GM12891 (cell line): ENCODE measurements around the gene THAP7.

Experiments
- DNase-seq: peaks from one replicate; pipeline ENCODE4 v3.0.0; 2011; ENCODE audit warnings: low spot score; ENCODE audit not compliant: insufficient read length
- FAIRE-seq: peaks from 2 replicates; lab custom pipeline; 2011; peaks lifted over from hg19 to GRCh38; lab: Jason Lieb, UNC
- PAX5 ChIP-seq: IDR thresholded peaks from 2 replicates; pipeline ENCODE4 v1.6.1; 2011; ENCODE audit warnings: low read length, moderate library complexity, mild to moderate bottlenecking; ENCODE audit not compliant: insufficient read depth, severe bottlenecking
- POLR2A ChIP-seq: IDR thresholded peaks from 2 replicates; pipeline ENCODE4 v1.6.1; 2011; ENCODE audit warnings: low read depth, low read length, control low read depth
- POLR2AphosphoS5 ChIP-seq: IDR thresholded peaks from 2 replicates; pipeline ENCODE4 v1.6.1; 2011; ENCODE audit warnings: low read depth, low read length, control low read depth
- POU2F2 ChIP-seq: IDR thresholded peaks from 2 replicates; pipeline ENCODE4 v1.6.1; 2011; ENCODE audit warnings: low read depth, mild to moderate bottlenecking, control low read depth, low read length, moderate library complexity
- SPI1 ChIP-seq: IDR thresholded peaks from 2 replicates; pipeline ENCODE4 v1.6.1; 2011; ENCODE audit warnings: low read depth, low read length, control low read depth
- TAF1 ChIP-seq: IDR thresholded peaks from 2 replicates; pipeline ENCODE4 v1.6.1; 2011; ENCODE audit warnings: low read depth, low read length, control low read depth

The THAP7 gene

DNA sequence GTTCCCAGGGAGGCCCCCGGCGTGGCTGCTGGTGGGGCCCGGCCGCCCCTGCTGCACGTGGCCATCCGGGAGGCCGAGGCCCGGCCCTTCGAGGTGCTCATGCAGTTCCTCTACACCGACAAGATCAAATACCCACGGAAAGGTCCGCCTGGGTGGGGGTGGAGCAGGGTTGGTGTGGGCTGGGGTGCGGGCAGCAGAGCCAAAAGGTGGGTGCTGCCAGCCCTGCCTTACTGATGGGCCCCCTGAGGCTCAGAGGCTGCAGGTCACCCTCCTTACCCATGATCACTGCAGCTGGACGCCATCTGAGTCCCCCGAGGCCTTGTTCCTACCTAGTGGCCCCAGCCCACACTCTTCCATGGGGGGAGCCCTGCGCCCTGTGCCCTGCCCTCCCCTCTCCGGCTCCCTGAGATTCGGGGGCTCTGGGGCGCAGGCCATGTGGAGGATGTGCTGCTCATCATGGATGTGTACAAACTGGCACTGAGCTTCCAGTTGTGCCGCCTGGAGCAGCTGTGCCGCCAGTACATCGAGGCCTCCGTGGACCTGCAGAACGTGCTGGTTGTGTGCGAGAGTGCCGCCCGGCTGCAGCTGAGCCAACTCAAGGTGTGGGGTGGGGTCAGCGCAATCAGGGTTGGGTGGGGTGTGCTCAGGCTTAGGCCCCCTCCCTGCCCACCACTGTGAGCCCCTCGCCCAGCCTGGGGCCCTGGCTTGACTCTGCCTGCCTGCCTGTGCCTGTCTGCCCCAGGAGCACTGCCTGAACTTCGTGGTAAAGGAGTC, 7.6 kb downstream of the THAP7 start:
- no peak for FAIRE-seq
- no peak for DNase-seq
- TF ChIP-seq POLR2AphosphoS5 (no peak), PAX5 (no peak), SPI1 (no peak), POU2F2 (no peak), POLR2A (no peak), TAF1 (no peak)

- DNase-seq (no peak), FAIRE-seq (no peak)
- no peak for TF ChIP-seq SPI1
- no peak for TF ChIP-seq POU2F2
- no peak for TF ChIP-seq PAX5
- no peak for TF ChIP-seq POLR2A
- TF ChIP-seq TAF1 = no peak
- no peak for TF ChIP-seq POLR2AphosphoS5
Observed at GRCh38 chr22:20993304-20994127, 8.4 kb downstream of the THAP7 start.

DNA sequence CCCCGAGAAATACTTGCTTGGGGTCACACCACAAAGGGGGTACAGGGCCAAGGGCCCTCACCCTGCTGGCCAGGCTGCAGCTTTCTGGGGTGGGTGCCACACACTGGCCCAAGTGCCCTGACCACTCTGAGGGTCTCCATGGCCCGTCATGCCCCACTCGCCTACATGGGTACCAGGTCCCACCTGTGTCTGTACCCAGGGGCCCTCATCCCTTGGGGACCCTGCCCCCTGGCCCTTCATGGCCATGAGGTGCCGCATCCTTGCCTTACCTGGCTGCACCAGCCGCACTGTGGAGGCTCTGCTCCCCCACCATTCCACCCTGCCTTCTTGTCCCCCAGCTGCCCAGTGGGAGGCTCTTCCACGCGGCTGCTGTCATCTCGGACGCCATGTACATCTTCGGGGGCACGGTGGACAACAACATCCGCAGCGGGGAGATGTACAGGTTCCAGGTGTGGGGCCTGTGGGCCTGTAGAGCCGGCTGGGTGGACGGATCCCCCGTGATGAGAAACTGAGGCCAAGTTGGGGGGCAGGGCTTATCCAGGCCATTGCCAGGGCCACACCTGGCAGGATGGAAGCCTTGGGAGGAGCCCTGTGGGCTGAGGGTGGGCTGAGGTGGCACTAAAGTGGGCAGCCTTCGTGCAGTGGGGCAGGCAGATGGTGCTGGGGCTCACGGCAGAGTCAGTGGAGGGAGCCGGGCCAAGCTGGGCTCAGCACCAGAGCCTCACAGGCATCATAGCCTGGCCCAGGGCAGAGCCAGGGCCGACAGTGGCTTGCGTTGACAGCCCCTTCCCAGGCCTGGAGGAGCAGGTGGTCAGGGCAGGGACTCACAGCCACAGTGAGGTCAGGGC, 9.2 kb downstream of the THAP7 start:
- DNase-seq (no peak), FAIRE-seq (no peak)
- TF ChIP-seq POLR2A (no peak), TAF1 (no peak), PAX5 (no peak), POU2F2 (no peak), SPI1 (no peak), POLR2AphosphoS5 (no peak)

DNA sequence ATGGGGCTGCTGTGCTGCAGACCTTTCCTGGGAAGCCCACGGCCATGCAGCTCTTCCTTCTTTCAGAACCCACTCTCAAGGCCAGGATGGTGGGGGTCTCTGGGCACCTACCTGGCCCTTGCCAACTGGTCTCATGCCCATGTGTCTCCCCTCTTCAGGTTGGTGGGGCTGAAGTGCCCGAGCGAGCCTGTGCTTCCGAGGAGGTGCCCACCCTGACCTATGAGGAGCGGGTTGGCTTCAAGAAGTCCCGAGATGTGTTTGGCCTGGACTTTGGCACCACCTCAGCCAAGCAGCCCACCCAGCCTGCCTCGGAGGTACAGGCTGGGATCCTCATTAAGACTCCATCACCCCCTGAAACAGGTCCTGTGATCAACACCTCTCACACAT, 9.9 kb downstream of the THAP7 start:
- DNase-seq (no peak), FAIRE-seq (no peak)
- no peak for TF ChIP-seq PAX5
- no peak for TF ChIP-seq TAF1
- TF ChIP-seq POLR2AphosphoS5 = no peak
- no peak for TF ChIP-seq POU2F2
- no peak for TF ChIP-seq SPI1
- no peak for TF ChIP-seq POLR2A

GRCh38 chr22:20991252-20992055, 10.5 kb downstream of the THAP7 start:
- FAIRE-seq = no peak
- no peak for DNase-seq
- TF ChIP-seq PAX5 (no peak), TAF1 (no peak), POU2F2 (no peak), POLR2AphosphoS5 (no peak), SPI1 (no peak), POLR2A (no peak)

GRCh38 chr22:20990184-20991180, 11.4 kb downstream of the THAP7 start:
- TF ChIP-seq PAX5 = no peak
- no peak for TF ChIP-seq POLR2AphosphoS5
- no peak for TF ChIP-seq POU2F2
- TF ChIP-seq POLR2A = no peak
- TF ChIP-seq TAF1 = no peak
- no peak for TF ChIP-seq SPI1
- no peak for DNase-seq
- FAIRE-seq = no peak

GRCh38 chr22:20989323-20990138, 12.4 kb downstream of the THAP7 start:
- TF ChIP-seq POU2F2 = no peak
- no peak for TF ChIP-seq PAX5
- TF ChIP-seq SPI1 = no peak
- no peak for TF ChIP-seq TAF1
- TF ChIP-seq POLR2AphosphoS5 = no peak
- no peak for TF ChIP-seq POLR2A
- DNase-seq = no peak
- FAIRE-seq = no peak
